CD4-positive, alpha-beta T cell treated with Interleukin-1 beta for 1 hour (primary cell): ENCODE results near the gene SCIMP.
"Not testable (repeated sequence)": the region's sequence is repeated elsewhere in the genome, so short reads cannot be mapped to it uniquely, and the experiment has no call there.

Experiments used
- DNase-seq, 2 donors: peaks; one replicate each; pipeline ENCODE4 v3.0.0-alpha.2; 2020 to 2022

SCIMP gene

GRCh38 chr17:5237541-5238016 is 2.9 kb upstream of the SCIMP start:
- peak; percentile 56 to 70 for DNase-seq

- DNase-seq, result no peak
Measured at GRCh38 chr17:5236938-5237540, 2.4 kb upstream of the SCIMP start.

- not testable (repeated sequence) for DNase-seq
Measured at GRCh38 chr17:5233492-5233891, 1.2 kb downstream of the SCIMP start.

GRCh38 chr17:5226940-5227878 is 7.5 kb downstream of the SCIMP start:
- peak; percentile 44 to 55 for DNase-seq

- DNase-seq, result no peak
Measured at GRCh38 chr17:5225668-5226457, 8.8 kb downstream of the SCIMP start.

- DNase-seq, result peak in 1 of 2 donors; percentile 32
Measured at GRCh38 chr17:5221912-5222311, 12.7 kb downstream of the SCIMP start.

- no peak for DNase-seq
Measured at GRCh38 chr17:5220074-5220473, 14.6 kb downstream of the SCIMP start.

- DNase-seq, result no peak
Measured at GRCh38 chr17:5219536-5219935, 15.1 kb downstream of the SCIMP start.

- DNase-seq, result not testable (repeated sequence)
Measured at GRCh38 chr17:5217562-5217961, 17.1 kb downstream of the SCIMP start.

- no peak for DNase-seq
Measured at GRCh38 chr17:5211458-5211857, 23.2 kb downstream of the SCIMP start.

GRCh38 chr17:5210614-5211252 is 23.9 kb downstream of the SCIMP start:
- DNase-seq, result no peak

GRCh38 chr17:5210091-5210490 is 24.6 kb downstream of the SCIMP start:
- DNase-seq, result no peak

- DNase-seq, result no peak
Measured at GRCh38 chr17:5209396-5209795, 25.3 kb downstream of the SCIMP start.

- DNase-seq, result no peak
Measured at GRCh38 chr17:5203908-5204294, 30.8 kb downstream of the SCIMP start.

GRCh38 chr17:5203178-5203907 is 31.3 kb downstream of the SCIMP start:
- DNase-seq, result no peak

GRCh38 chr17:5201011-5201410 is 33.6 kb downstream of the SCIMP start:
- DNase-seq, result no peak

GRCh38 chr17:5200360-5200759 is 34.3 kb downstream of the SCIMP start:
- DNase-seq, result no peak

- DNase-seq, result peak in 1 of 2 donors; percentile 7
Measured at GRCh38 chr17:5198472-5198871, 36.2 kb downstream of the SCIMP start.

- no peak for DNase-seq
Measured at GRCh38 chr17:5194346-5194745, 40.3 kb downstream of the SCIMP start.

GRCh38 chr17:5191541-5192417 is 42.9 kb downstream of the SCIMP start, which contains the start of gene ZNF594:
Gene ZNF594 (minus strand): TSS chr17:5191868. CDS start chr17:5184256, 7,612 bp downstream.
- peak; percentile 97 to 98 for DNase-seq

- peak; percentile 52 for DNase-seq
Measured at GRCh38 chr17:5184288-5184687, 50.4 kb downstream of the SCIMP start.
